Hepatocyte (in vitro differentiated cells): ENCODE measurements around the gene TIPARP. TPM values are rescaled to one million over a fixed set of nuclear protein-coding genes. Genes with fewer than 3 reads are reported as not detected.

Experiments
- DNase-seq: peaks from one replicate; pipeline ENCODE4 v3.0.0-alpha.2; 2016; ENCODE audit warnings: low spot score
- H2AFZ ChIP-seq: fragments of 200-600 bp; sonication (generic); 2 replicates; pipeline ENCODE4 v1.6.0; 2016; ENCODE audit warnings: antibody characterized with exemption, mild to moderate bottlenecking
- H3K27ac ChIP-seq: fragments of 200-600 bp; sonication (generic); 2 replicates; pipeline ENCODE4 v1.5.1; 2016; ENCODE audit warnings: mild to moderate bottlenecking
- H3K27me3 ChIP-seq: fragments of 200-600 bp; sonication (generic); 2 replicates; pipeline ENCODE4 v1.6.1; 2016
- H3K36me3 ChIP-seq: fragments of 200-600 bp; sonication (generic); replicated peaks from 2 replicates; pipeline ENCODE4 v1.5.1; 2016; ENCODE audit warnings: low read depth; ENCODE audit not compliant: insufficient read depth
- H3K4me1 ChIP-seq: fragments of 200-600 bp; sonication (generic); 2 replicates; pipeline ENCODE4 v1.5.1; 2016; ENCODE audit warnings: mild to moderate bottlenecking, moderate library complexity; ENCODE audit not compliant: insufficient read depth
- H3K4me2 ChIP-seq: fragments of 200-600 bp; sonication (generic); 2 replicates; pipeline ENCODE4 v1.6.0; 2016
- H3K4me3 ChIP-seq: fragments of 200-600 bp; sonication (generic); 2 replicates; pipeline ENCODE4 v1.5.1; 2016; ENCODE audit warnings: mild to moderate bottlenecking
- H3K79me2 ChIP-seq: fragments of 200-600 bp; sonication (generic); 2 replicates; pipeline ENCODE4 v1.6.0; 2017; ENCODE audit warnings: mild to moderate bottlenecking
- H3K9me2 ChIP-seq: fragments of 200-600 bp; sonication (generic); replicated peaks from 2 replicates; pipeline ENCODE4 v1.6.0; 2017; ENCODE audit warnings: mild to moderate bottlenecking; ENCODE audit not compliant: insufficient read depth
- H3K9me3 ChIP-seq: fragments of 200-600 bp; sonication (generic); 2 replicates; pipeline ENCODE4 v1.5.1; 2016; ENCODE audit warnings: low read depth, mild to moderate bottlenecking
- H4K20me1 ChIP-seq: fragments of 200-600 bp; sonication (generic); 2 replicates; pipeline ENCODE4 v1.6.0; 2016; ENCODE audit warnings: mild to moderate bottlenecking; ENCODE audit not compliant: insufficient read depth, poor library complexity, severe bottlenecking
- EZH2 ChIP-seq: fragments of 200-600 bp; sonication (generic); IDR thresholded peaks from 2 replicates; pipeline ENCODE4 v1.6.1; 2016; ENCODE audit warnings: antibody characterized with exemption, mild to moderate bottlenecking, borderline replicate concordance
- EZH2phosphoT487 ChIP-seq: fragments of 200-600 bp; sonication (generic); IDR thresholded peaks from one replicate; pipeline ENCODE4 v1.6.1; 2018; ENCODE audit warnings: antibody characterized with exemption, mild to moderate bottlenecking, low read depth, moderate library complexity; ENCODE audit not compliant: unreplicated experiment, severe bottlenecking
- WGBS: methylation state at CpG from one replicate; pipeline ENCODE4 v1.1.6; 2016; ENCODE audit warnings: low lambda C conversion rate; ENCODE audit errors: missing lambda C conversion rate; 5-methylcytosine and 5-hydroxymethylcytosine counted together
- polyA plus RNA-seq: library from polyadenylated mRNA; unstranded; fragments of >200 nt; fragmentation: Nextera tagmentation; extraction: Ambion mirVana; gene quantifications from 2 replicates; pipeline ENCODE4 v1.2.1, GENCODE V29; 2016
- total RNA-seq: library from RNA; depleted of rRNA; stranded (reverse); fragments of >200 nt; gene quantifications from 2 replicates; pipeline ENCODE4 v1.2.3, GENCODE V29; 2014
- TF ChIP-seq, protein P1 (sequence below): fragments of 200-600 bp; sonication (generic); IDR thresholded peaks from 2 replicates; pipeline ENCODE4 v1.5.1; 2016; ENCODE audit warnings: antibody characterized with exemption, mild to moderate bottlenecking; ENCODE audit not compliant: poor library complexity

Gene TIPARP
- total and polyA plus RNA-seq, 2 experiments from 2014 or later = 19.9 to 112 TPM

DNA sequence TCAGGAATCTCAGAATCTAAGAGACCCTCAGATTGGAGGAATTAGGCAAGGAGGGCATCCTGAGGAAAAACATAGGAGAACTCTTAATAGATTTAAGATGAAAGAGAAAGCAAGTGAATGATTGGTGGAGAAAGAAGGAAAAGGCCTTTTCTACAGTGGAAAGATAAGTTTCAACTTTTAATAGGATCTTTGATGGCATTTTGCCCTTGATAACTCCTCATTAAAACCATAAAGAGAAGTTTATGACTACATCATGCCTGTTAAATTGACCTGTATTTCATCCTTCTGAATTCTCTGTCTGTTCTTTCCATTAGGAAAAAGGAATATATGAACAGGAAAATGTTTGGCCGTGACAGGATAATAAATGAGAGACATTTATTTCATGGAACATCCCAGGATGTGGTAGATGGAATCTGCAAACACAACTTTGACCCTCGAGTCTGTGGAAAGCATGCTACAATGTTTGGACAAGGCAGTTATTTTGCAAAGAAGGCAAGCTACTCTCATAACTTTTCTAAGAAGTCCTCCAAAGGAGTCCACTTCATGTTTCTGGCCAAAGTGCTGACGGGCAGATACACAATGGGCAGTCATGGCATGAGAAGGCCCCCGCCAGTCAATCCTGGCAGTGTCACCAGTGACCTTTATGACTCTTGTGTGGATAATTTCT lies 30.1 kb downstream of the TIPARP start:
- 79% methylated on average over 4 of the region's 4 CpGs for WGBS
- H2AFZ ChIP-seq = no peak overlapping the region
- no peak overlapping the region for H3K4me2 ChIP-seq
- no peaks in the 10 kb centered on the region for H3K27me3 ChIP-seq
- H4K20me1 ChIP-seq = no peaks in the 10 kb centered on the region
- peaks cover 23% of the 10 kb centered on the region for H3K79me2 ChIP-seq
- DNase-seq = no peak
- peaks cover 13% of the 10 kb centered on the region for H3K4me1 ChIP-seq
- no peaks in the 10 kb centered on the region for H3K9me3 ChIP-seq
- TF ChIP-seq, protein P1, sequence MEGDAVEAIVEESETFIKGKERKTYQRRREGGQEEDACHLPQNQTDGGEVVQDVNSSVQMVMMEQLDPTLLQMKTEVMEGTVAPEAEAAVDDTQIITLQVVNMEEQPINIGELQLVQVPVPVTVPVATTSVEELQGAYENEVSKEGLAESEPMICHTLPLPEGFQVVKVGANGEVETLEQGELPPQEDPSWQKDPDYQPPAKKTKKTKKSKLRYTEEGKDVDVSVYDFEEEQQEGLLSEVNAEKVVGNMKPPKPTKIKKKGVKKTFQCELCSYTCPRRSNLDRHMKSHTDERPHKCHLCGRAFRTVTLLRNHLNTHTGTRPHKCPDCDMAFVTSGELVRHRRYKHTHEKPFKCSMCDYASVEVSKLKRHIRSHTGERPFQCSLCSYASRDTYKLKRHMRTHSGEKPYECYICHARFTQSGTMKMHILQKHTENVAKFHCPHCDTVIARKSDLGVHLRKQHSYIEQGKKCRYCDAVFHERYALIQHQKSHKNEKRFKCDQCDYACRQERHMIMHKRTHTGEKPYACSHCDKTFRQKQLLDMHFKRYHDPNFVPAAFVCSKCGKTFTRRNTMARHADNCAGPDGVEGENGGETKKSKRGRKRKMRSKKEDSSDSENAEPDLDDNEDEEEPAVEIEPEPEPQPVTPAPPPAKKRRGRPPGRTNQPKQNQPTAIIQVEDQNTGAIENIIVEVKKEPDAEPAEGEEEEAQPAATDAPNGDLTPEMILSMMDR = no peak
- TF ChIP-seq EZH2phosphoT487 (no peak), EZH2 (no peak)
- H3K36me3 ChIP-seq = no peaks in the 10 kb centered on the region
- no peaks in the 10 kb centered on the region for H3K9me2 ChIP-seq
- no peak overlapping the region for H3K4me3 ChIP-seq
- H3K27ac ChIP-seq = peak overlapping the region; percentile 16

DNA sequence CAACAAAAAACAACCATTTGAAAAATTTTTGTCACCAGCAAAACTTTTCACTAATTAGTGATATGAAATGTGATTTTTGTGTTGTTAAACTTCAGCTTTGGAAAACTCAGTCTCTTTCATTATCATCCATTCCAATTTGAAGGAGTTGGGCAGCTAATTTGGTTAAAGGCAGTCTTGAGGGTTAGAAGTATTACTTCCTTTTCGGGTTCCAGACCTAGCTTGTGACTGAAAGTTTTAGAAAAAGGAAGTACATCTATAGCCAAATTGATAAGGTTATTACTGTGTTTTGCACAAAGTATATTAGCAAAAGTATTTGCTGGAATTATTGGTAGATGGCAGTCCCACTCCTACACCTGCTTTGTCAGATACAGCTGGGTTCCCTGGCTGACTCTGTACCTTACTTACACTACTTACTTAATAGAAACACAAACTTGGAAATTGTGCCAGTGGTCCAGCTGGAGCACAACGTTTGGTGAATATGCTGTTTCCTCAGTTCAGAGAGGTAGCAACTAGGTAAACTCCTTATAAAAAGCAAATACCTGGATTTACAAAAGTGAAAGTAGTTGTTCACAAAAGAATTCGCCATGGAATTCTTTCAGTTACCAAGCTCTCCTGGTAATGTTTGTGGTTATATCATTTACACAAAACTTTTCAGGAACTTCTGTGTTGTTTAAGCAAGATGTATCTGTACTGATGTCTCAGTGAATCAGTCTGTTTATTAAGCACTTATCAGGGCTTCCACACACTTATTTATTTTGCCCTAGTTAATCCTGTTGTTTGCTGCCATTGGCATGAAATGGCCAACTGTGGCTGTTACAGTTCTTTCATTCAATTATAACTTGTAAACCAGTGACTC lies 31.6 kb downstream of the TIPARP start:
- peaks cover 9% of the 10 kb centered on the region for H3K79me2 ChIP-seq
- H3K4me2 ChIP-seq = no peak overlapping the region
- H3K36me3 ChIP-seq = no peaks in the 10 kb centered on the region
- H4K20me1 ChIP-seq = no peaks in the 10 kb centered on the region
- no peak overlapping the region for H3K27ac ChIP-seq
- no peaks in the 10 kb centered on the region for H3K27me3 ChIP-seq
- peaks cover 13% of the 10 kb centered on the region for H3K4me1 ChIP-seq
- H3K4me3 ChIP-seq = no peak overlapping the region
- no peak for DNase-seq
- H3K9me2 ChIP-seq = no peaks in the 10 kb centered on the region
- H3K9me3 ChIP-seq = no peaks in the 10 kb centered on the region
- 77% methylated on average over 3 of the region's 3 CpGs for WGBS
- no peak overlapping the region for H2AFZ ChIP-seq
- TF ChIP-seq EZH2 (no peak), EZH2phosphoT487 (no peak)
- TF ChIP-seq, protein P1 = no peak

DNA sequence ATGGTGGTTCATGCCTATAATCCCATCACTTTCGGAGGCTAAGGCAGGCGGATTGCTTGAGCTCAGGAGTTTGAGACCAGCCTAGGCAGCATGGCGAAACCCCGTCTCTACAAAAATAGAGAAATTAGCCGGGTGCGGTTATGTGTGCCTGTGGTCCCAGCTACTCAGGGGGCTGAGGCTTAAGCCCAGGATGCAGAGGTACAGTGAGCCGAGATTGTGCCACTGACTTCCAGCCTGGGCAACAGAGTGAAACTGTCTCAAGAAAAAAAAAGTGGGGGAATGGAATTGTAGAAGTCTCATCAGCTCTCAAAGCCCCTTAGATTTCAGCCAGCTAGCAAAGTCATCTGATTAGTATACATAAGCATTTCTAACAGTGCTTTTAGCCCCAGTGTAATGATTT lies 33.2 kb downstream of the TIPARP start:
- 84% methylated on average over 7 of the region's 7 CpGs for WGBS
- H3K79me2 ChIP-seq = peaks cover 2% of the 10 kb centered on the region
- no peaks in the 10 kb centered on the region for H4K20me1 ChIP-seq
- TF ChIP-seq EZH2phosphoT487 (no peak), EZH2 (no peak)
- TF ChIP-seq, protein P1 = no peak
- no peak overlapping the region for H3K27ac ChIP-seq
- no peaks in the 10 kb centered on the region for H3K9me2 ChIP-seq
- H3K27me3 ChIP-seq = no peaks in the 10 kb centered on the region
- H3K4me1 ChIP-seq = peaks cover 8% of the 10 kb centered on the region
- no peak overlapping the region for H2AFZ ChIP-seq
- H3K4me2 ChIP-seq = no peak overlapping the region
- no peaks in the 10 kb centered on the region for H3K36me3 ChIP-seq
- no peak for DNase-seq
- H3K4me3 ChIP-seq = no peak overlapping the region
- no peaks in the 10 kb centered on the region for H3K9me3 ChIP-seq
